K562 (cell line): ENCODE results near the gene CRYBG2. TPM values are rescaled to one million over a fixed set of nuclear protein-coding genes. Genes with fewer than 3 reads are reported as not detected.
A peak's percentile ranks its signal among the peaks of the same experiment; 100 is the strongest.

Experiments
- ATAC-seq: fragments of 200-7000 bp; cut with Tn5 transposase; 3 replicates; pipeline ENCODE4 v1.9.1; 2020; ENCODE audit warnings: moderate library complexity
- BruUV-seq: library from RNA; stranded (reverse); fragments of 400-500 nt; replicated peaks from 2 replicates; lab custom pipeline; 2021; lab: Mats Ljungman, UMichigan
- CTCF ChIA-PET: fragments of 300-600 bp; formaldehyde crosslinking; extraction: SDS; loops from one replicate; lab custom pipeline; 2021; ENCODE audit warnings: low intra/inter-chr PET ratio; lab: Yijun Ruan, JAX
- POLR2A ChIA-PET: fragments of 300-600, 350-650 bp; sonication (Branson Sonifier 250); formaldehyde crosslinking; extraction: SDS; loops from one replicate; lab custom pipeline; 2021; ENCODE audit warnings: antibody characterized with exemption, inconsistent platforms; lab: Yijun Ruan, JAX
- DNase-seq, 4 experiments: peaks; one replicate each; pipeline versions ENCODE4 v3.0.0 to v3.0.0-alpha.2; 2011 to 2018; ENCODE audit warnings: low spot score in 3 of 4, mixed read lengths in 3 of 4; ENCODE audit errors: extremely low read depth in 1 of 4
- FAIRE-seq: peaks from 2 replicates; lab custom pipeline; 2011; peaks lifted over from hg19 to GRCh38; lab: Jason Lieb, UNC
- H2AFZ ChIP-seq: 2 replicates; pipeline ENCODE4 v1.6.0; 2011; ENCODE audit warnings: low read depth, low read length, control low read depth, inconsistent platforms
- H3K27ac ChIP-seq: fragments of 200-600 bp; 3 replicates; pipeline ENCODE4 v1.8.0; 2011; ENCODE audit warnings: low read depth, mild to moderate bottlenecking, control low read depth, inconsistent platforms, low read length, moderate library complexity, mixed read lengths; ENCODE audit errors: extremely low read depth
- H3K27me3 ChIP-seq, 2 experiments: fragments of 300-600 bp in 1 of 2; 2 replicates in 1 of 2; 3 replicates in 1 of 2; pipeline versions ENCODE4 v1.6.0 to v1.8.0; 2011; ENCODE audit warnings: inconsistent platforms in 2 of 2, low read length in 2 of 2, mild to moderate bottlenecking in 1 of 2, mixed read lengths in 1 of 2, moderate library complexity in 1 of 2; ENCODE audit not compliant: control insufficient read depth in 2 of 2, insufficient read depth in 2 of 2
- H3K36me3 ChIP-seq: fragments of 300-600 bp; 3 replicates; pipeline ENCODE4 v1.8.0; 2011; ENCODE audit warnings: mild to moderate bottlenecking, low read length, inconsistent platforms; ENCODE audit not compliant: control insufficient read depth, insufficient read depth
- H3K4me1 ChIP-seq, 2 experiments: fragments of 200-600 bp in 1 of 2; replicated peaks in 1 of 2; 2 replicates in 1 of 2; 3 replicates in 1 of 2; pipeline versions ENCODE4 v1.5.1 to v1.8.0; 2011; ENCODE audit warnings: inconsistent platforms in 2 of 2, low read length in 2 of 2, mild to moderate bottlenecking in 1 of 2, mixed read lengths in 1 of 2, moderate library complexity in 1 of 2; ENCODE audit not compliant: control insufficient read depth in 2 of 2, insufficient read depth in 2 of 2
- H3K4me2 ChIP-seq: 2 replicates; pipeline ENCODE4 v1.6.1; 2011; ENCODE audit warnings: low read length, control low read depth, inconsistent platforms, mixed read lengths; ENCODE audit not compliant: insufficient read depth
- H3K4me3 ChIP-seq: fragments of 200-600 bp; sonication (generic), shearing (Covaris generic); 2 replicates; pipeline ENCODE4 v1.5.1; 2016; ENCODE audit warnings: control low read depth, inconsistent platforms
- H3K79me2 ChIP-seq: fragments of 200-600 bp; 3 replicates; pipeline ENCODE4 v1.8.0; 2011; ENCODE audit warnings: low read length, inconsistent platforms; ENCODE audit not compliant: control insufficient read depth, insufficient read depth
- H3K9ac ChIP-seq, 2 experiments: 2 replicates each; pipeline versions ENCODE4 v1.6.0 to v1.6.1; 2011; ENCODE audit warnings: low read depth in 2 of 2, low read length in 2 of 2, control low read depth in 1 of 2, inconsistent platforms in 1 of 2, mild to moderate bottlenecking in 1 of 2, mixed read lengths in 1 of 2; ENCODE audit not compliant: insufficient read depth in 1 of 2
- H3K9me1 ChIP-seq: one replicate; pipeline ENCODE4 v1.6.0; 2011; ENCODE audit warnings: inconsistent platforms, mild to moderate bottlenecking, low read length, moderate library complexity; ENCODE audit not compliant: control insufficient read depth, insufficient read depth
- H3K9me3 ChIP-seq: replicated peaks from 2 replicates; pipeline ENCODE4 v1.5.1; 2011; ENCODE audit warnings: low read depth, low read length, inconsistent platforms; ENCODE audit not compliant: control insufficient read depth, insufficient read depth
- H4K20me1 ChIP-seq: replicated peaks from 2 replicates; pipeline ENCODE4 v1.6.1; 2011; ENCODE audit warnings: low read length, inconsistent platforms, mixed read lengths; ENCODE audit not compliant: control insufficient read depth, insufficient read depth
- ADNP ChIP-seq: fragments of 200-800 bp; sonication (Bioruptor generic); IDR thresholded peaks from 2 replicates; pipeline ENCODE4 v1.6.1; 2016; ENCODE audit warnings: missing genetic modification characterization, missing compliant biosample characterization
- ARNT ChIP-seq, 2 experiments: fragments of 450-650 bp; IDR thresholded peaks; 2 replicates each; pipeline ENCODE4 v1.6.1; 2016; ENCODE audit warnings: mild to moderate bottlenecking in 1 of 2
- BCOR ChIP-seq: fragments of 450-650 bp; IDR thresholded peaks from 2 replicates; pipeline ENCODE4 v1.6.1; 2016
- BRD9 ChIP-seq: fragments of 450-650 bp; IDR thresholded peaks from 2 replicates; pipeline ENCODE4 v1.6.1; 2018; ENCODE audit warnings: low read depth; ENCODE audit not compliant: partially characterized antibody
- HDAC1 ChIP-seq, 2 experiments: fragments of 450-650 bp; IDR thresholded peaks; 2 replicates each; pipeline ENCODE4 v1.6.1; 2016 to 2017; ENCODE audit warnings: inconsistent platforms in 1 of 2, mild to moderate bottlenecking in 1 of 2, moderate library complexity in 1 of 2
- HDAC2 ChIP-seq: fragments of 450-650 bp; IDR thresholded peaks from 2 replicates; pipeline ENCODE4 v1.6.1; 2016; ENCODE audit warnings: mild to moderate bottlenecking
- HNRNPLL ChIP-seq: fragments of 200-400 bp; formaldehyde crosslinking; IDR thresholded peaks from 2 replicates; pipeline ENCODE4 v1.6.1; 2017; ENCODE audit warnings: low read length, low read depth, mild to moderate bottlenecking; ENCODE audit not compliant: poor library complexity, severe bottlenecking
- KDM1A ChIP-seq, 2 experiments: fragments of 450-650 bp; IDR thresholded peaks; 2 replicates each; pipeline ENCODE4 v1.6.1; 2016; ENCODE audit warnings: mild to moderate bottlenecking in 2 of 2
- NFIC ChIP-seq: fragments of 450-650 bp; IDR thresholded peaks from 2 replicates; pipeline ENCODE4 v1.6.1; 2017; ENCODE audit warnings: mild to moderate bottlenecking, inconsistent platforms
- PTBP1 ChIP-seq: fragments of 200-400 bp; formaldehyde crosslinking; IDR thresholded peaks from 2 replicates; pipeline ENCODE4 v1.6.1; 2017; ENCODE audit warnings: low read depth, low read length
- RBFOX2 ChIP-seq: fragments of 200-400 bp; formaldehyde crosslinking; IDR thresholded peaks from 2 replicates; pipeline ENCODE4 v1.6.1; 2017; ENCODE audit warnings: low read depth, mild to moderate bottlenecking, low read length, moderate library complexity
- RBM25 ChIP-seq: fragments of 200-400 bp; formaldehyde crosslinking; IDR thresholded peaks from 2 replicates; pipeline ENCODE4 v1.6.1; 2018; ENCODE audit warnings: low read length, low read depth, moderate library complexity; ENCODE audit not compliant: severe bottlenecking
- RCOR1 ChIP-seq, 2 experiments: IDR thresholded peaks; 2 replicates each; pipeline ENCODE4 v1.6.1; 2012; ENCODE audit warnings: low read depth in 2 of 2, low read length in 2 of 2, borderline replicate concordance in 1 of 2, improper control_type of control experiment in 1 of 2
- SMARCA5 ChIP-seq: fragments of 450-650 bp; IDR thresholded peaks from 2 replicates; pipeline ENCODE4 v1.6.1; 2016
- SRF ChIP-seq, 2 experiments: fragments of 250-450, 450-650 bp in 1 of 2; sonication (Bioruptor Pico) in 1 of 2; sonication (generic) in 1 of 2; formaldehyde crosslinking; IDR thresholded peaks; 2 replicates each; pipeline versions ENCODE4 v1.5.0 to v1.5.1; 2020 to 2022; ENCODE audit warnings: mild to moderate bottlenecking in 1 of 2, missing genetic modification reagents in 1 of 2
- ZFP36 ChIP-seq: fragments of 150-350 bp; IDR thresholded peaks from 2 replicates; pipeline ENCODE4 v1.6.1; 2018; ENCODE audit warnings: low read length, low read depth; ENCODE audit not compliant: partially characterized antibody
- WGBS: fragments of 100-300 bp; shearing (Covaris generic); methylation state at CpG from one replicate; pipeline ENCODE4 v1.1.6; 2016; ENCODE audit warnings: low coverage, mixed read lengths; ENCODE audit not compliant: insufficient coverage; ENCODE audit errors: missing lambda C conversion rate; 5-methylcytosine and 5-hydroxymethylcytosine counted together
- in situ Hi-C: fragments of 300-500 bp; cut with MboI; formaldehyde crosslinking; loops from 4 replicates; pipeline ENCODE4 v1.15.0; 2018; ENCODE audit warnings: inconsistent platforms, mixed read lengths
- intact Hi-C: fragments of 100-400 bp; cut with micrococcal nuclease; formaldehyde crosslinking; loops from 2 replicates; pipeline ENCODE4 v1.14.2; 2022
- polyA plus RNA-seq, 8 experiments: library from polyadenylated mRNA; depleted of rRNA in 4 of 8; stranded (reverse) in 5 of 8; unstranded in 3 of 8; fragments of >200 nt; fragmentation: Nextera tagmentation in 2 of 8; fragmentation: Illumina TruSeq in 1 of 8; extraction: Ambion mirVana in 2 of 8; extraction: Trizol in 1 of 8; gene quantifications; 2 replicates each; pipeline versions ENCODE4 v1.2.1 to v1.2.3, GENCODE V29; 2011 to 2014; ENCODE audit warnings: inconsistent platforms in 1 of 8, missing spikeins in 1 of 8
- total RNA-seq, 7 experiments: library from RNA; depleted of rRNA in 6 of 7; stranded (reverse); fragments of >200 nt in 6 of 7; fragmentation: Illumina TruSeq in 2 of 7; extraction: Trizol in 2 of 7; gene quantifications; 2 replicates each; pipeline versions ENCODE4 v1.2.1 to v1.2.3, GENCODE V29; 2011 to 2021; ENCODE audit warnings: low replicate concordance in 1 of 7
- TF ChIP-seq, protein P1 (sequence below): fragments of 450-650 bp; formaldehyde crosslinking; IDR thresholded peaks from 2 replicates; pipeline ENCODE4 v1.4.0; 2022; ENCODE audit warnings: missing genetic modification characterization

Gene CRYBG2
- total and polyA plus RNA-seq, 9 of the 15 experiments (the other 6 are each of a cell fraction or from before 2014, with no cell fraction given), result 0.39 to 8.5 (median 3.7) TPM

DNA sequence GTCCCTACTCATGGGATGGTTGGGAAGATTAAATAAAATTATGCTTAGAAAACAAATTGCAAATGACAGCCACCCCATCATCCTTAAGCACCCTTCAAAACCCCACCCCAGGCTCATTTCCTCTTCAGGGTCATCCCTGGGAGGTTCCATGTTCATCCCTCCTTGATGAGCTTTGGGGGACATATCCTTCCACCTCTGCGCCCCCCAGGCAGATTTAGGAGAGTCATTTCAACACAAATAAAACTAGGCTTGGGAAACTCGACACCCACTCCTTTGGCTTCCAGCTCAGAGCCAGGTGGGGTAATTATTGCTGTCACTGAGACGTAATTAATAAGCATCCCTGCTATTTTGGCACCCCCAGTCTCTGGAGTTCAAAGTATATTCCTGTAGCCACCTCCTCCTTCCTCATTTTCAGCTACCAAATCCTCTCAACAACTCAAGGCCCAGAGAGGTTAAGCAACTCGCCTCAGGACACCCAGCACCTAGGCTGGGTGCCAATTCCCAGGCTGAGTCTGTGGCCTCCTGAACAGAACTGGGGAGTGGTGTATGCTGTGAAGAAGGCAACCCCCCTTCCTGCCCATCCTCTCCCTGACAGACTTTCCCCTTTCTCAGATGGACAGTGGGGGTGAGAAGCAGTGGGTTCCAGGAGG, 595 bp downstream of the CRYBG2 start:
- peaks cover 20 to 34% of the 10 kb centered on the region in 2 experiments for H3K4me1 ChIP-seq
- in situ Hi-C loops (no loop called here), intact Hi-C loops (no loop called here)
- no peaks in the 10 kb centered on the region for H3K79me2 ChIP-seq
- ATAC-seq, result no peak
- CTCF ChIA-PET, result no interaction called here
- no peaks in the 10 kb centered on the region for H3K9me3 ChIP-seq
- 56% methylated on average over 4 of the region's 4 CpGs for WGBS
- H3K27me3 ChIP-seq, result no peaks in the 10 kb centered on the region
- no peak overlapping the region for H2AFZ ChIP-seq
- H3K9ac ChIP-seq, result peak overlapping the region in 1 of 2 experiments; percentile 21; a peak in 2 of 4 replicates
- POLR2A ChIA-PET, result interaction anchor here (0.7 to 2.2 kb wide), 5 partner anchors 11 to 1685 kb away, joined by 3 to 14 read pairs (median 5); no protein-coding TSS in a partner anchor
- H4K20me1 ChIP-seq, result no peaks in the 10 kb centered on the region
- peak; percentile 77 for TF ChIP-seq HDAC2
- TF ChIP-seq RCOR1 (IDR thresholded peaks at IDR 0.05; ENCODE audit: borderline replicate concordance in 1 of 2, low read depth in 2 of 2, low read length in 2 of 2), result peak in 1 of 2 experiments; percentile 49; a peak in 2 of 4 replicates
- TF ChIP-seq ARNT (IDR thresholded peaks at IDR 0.05), result peak in 1 of 2 experiments; percentile 43; a peak in 1 of 4 replicates
- TF ChIP-seq ADNP (tag), result peak; percentile 65; the same call in 1 of the 2 replicates
- peak; percentile 57 for TF ChIP-seq BRD9
- TF ChIP-seq, protein P1, sequence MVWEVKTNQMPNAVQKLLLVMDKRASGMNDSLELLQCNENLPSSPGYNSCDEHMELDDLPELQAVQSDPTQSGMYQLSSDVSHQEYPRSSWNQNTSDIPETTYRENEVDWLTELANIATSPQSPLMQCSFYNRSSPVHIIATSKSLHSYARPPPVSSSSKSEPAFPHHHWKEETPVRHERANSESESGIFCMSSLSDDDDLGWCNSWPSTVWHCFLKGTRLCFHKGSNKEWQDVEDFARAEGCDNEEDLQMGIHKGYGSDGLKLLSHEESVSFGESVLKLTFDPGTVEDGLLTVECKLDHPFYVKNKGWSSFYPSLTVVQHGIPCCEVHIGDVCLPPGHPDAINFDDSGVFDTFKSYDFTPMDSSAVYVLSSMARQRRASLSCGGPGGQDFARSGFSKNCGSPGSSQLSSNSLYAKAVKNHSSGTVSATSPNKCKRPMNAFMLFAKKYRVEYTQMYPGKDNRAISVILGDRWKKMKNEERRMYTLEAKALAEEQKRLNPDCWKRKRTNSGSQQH (CRISPR knock-in tag), result no peak
- TF ChIP-seq PTBP1, result 0 out of 2 replicates have a peak, but pooled peaks have one; percentile 62
- peak; percentile 91 for TF ChIP-seq SMARCA5
- 0 out of 4 replicates have a peak, but pooled peaks of 1 of the 2 experiments have one; percentile 33 for TF ChIP-seq HDAC1 (IDR thresholded peaks at IDR 0.05)
- peak; percentile 91 for TF ChIP-seq RBM25
- no peak for TF ChIP-seq HNRNPLL
- TF ChIP-seq NFIC, result peak; percentile 92
- TF ChIP-seq BCOR, result peak; percentile 97
- no peak for TF ChIP-seq RBFOX2
- peak; percentile 70 to 83 for TF ChIP-seq KDM1A (IDR thresholded peaks at IDR 0.05)
- TF ChIP-seq SRF (CRISPR knock-in tag; IDR thresholded peaks at IDR 0.05), result no peak
- peak; percentile 93 for TF ChIP-seq ZFP36
- TF ChIP-seq, all 486 proteins: peak for 13
- no TSS peak for BruUV-seq
- Histone ChIP-seq H3K36me3 (no peaks in the 10 kb centered on the region), H3K27ac (no peak overlapping the region), H3K4me3 (no peak overlapping the region), H3K4me2 (no peak overlapping the region), H3K9me1 (no peaks in the 10 kb centered on the region)
- DNase-seq (no peak), FAIRE-seq (no peak)
